GM21515 (cell line): ENCODE results near the gene CBX8.

ENCODE experiments used
- ATAC-seq: cut with Tn5 transposase; IDR thresholded peaks from one replicate; pipeline ENCODE4 v1.9.1; 2021; ENCODE audit not compliant: unreplicated experiment

Gene CBX8

GRCh38 chr17:79808763-79809529 is 12.1 kb upstream of the CBX8 start:
- no peak for ATAC-seq

- ATAC-seq: no peak
These were observed 10.2 kb upstream of the CBX8 start for GRCh38 chr17:79806863-79807720.

GRCh38 chr17:79806446-79806760 is 9.5 kb upstream of the CBX8 start:
- no peak for ATAC-seq

- peak; percentile 9 for ATAC-seq
These were observed 8.2 kb upstream of the CBX8 start for GRCh38 chr17:79804856-79805696.

GRCh38 chr17:79803997-79804855 is 7.3 kb upstream of the CBX8 start:
- peak; percentile 54 for ATAC-seq

- no peak for ATAC-seq
These were observed 6.6 kb upstream of the CBX8 start for GRCh38 chr17:79803421-79803996.

- ATAC-seq: no peak
These were observed 6.0 kb upstream of the CBX8 start for GRCh38 chr17:79802736-79803420.

GRCh38 chr17:79802039-79802735 is 5.3 kb upstream of the CBX8 start:
- ATAC-seq: no peak

- ATAC-seq: no peak
These were observed 4.5 kb upstream of the CBX8 start for GRCh38 chr17:79801156-79802038.

- ATAC-seq: no peak
These were observed 3.7 kb upstream of the CBX8 start for GRCh38 chr17:79800325-79801155.

- ATAC-seq: no peak
These were observed 2.9 kb upstream of the CBX8 start for GRCh38 chr17:79799538-79800324.

- ATAC-seq: no peak
These were observed 2.3 kb upstream of the CBX8 start for GRCh38 chr17:79799174-79799537.

- no peak for ATAC-seq
These were observed 1.7 kb upstream of the CBX8 start for GRCh38 chr17:79798299-79799173.

GRCh38 chr17:79797492-79798298 is 818 bp upstream of the CBX8 start:
- ATAC-seq: peak; percentile 7

GRCh38 chr17:79796444-79796762 is 474 bp downstream of the CBX8 start:
- no peak for ATAC-seq
